Activated T-helper 2 cell treated with anti-CD3 and anti-CD28 coated beads, Interferon-gamma antibody, Interleukin-2, Interleukin-4, amounts not matched to agents 10 μg/mL and 5 μg/mL and 100 μg/mL, durations not matched to agents 14 hours and 24 hours and 36 hours (primary cell): Measurements from ENCODE around the gene CCL1. TPM values are rescaled to one million over a fixed set of nuclear protein-coding genes. Genes with fewer than 3 reads are reported as not detected.
"Not testable (repeated sequence)": the region's sequence is repeated elsewhere in the genome, so short reads cannot be mapped to it uniquely, and the experiment has no call there.

Experiments
- DNase-seq: peaks from one replicate; pipeline ENCODE4 v3.0.0; 2021; ENCODE audit warnings: low spot score
- H3K27ac Mint-ChIP-seq: one replicate; pipeline ENCODE4 v1.8.0; 2021; ENCODE audit warnings: mixed read lengths
- H3K27me3 Mint-ChIP-seq: one replicate; pipeline ENCODE4 v1.8.0; 2021; ENCODE audit warnings: low read depth, mixed read lengths
- H3K36me3 Mint-ChIP-seq: one replicate; pipeline ENCODE4 v1.8.0; 2021; ENCODE audit warnings: low read depth, mixed read lengths
- H3K4me1 Mint-ChIP-seq: one replicate; pipeline ENCODE4 v1.8.0; 2021; ENCODE audit warnings: low read depth, mixed read lengths
- H3K4me3 Mint-ChIP-seq: one replicate; pipeline ENCODE4 v1.8.0; 2021; ENCODE audit warnings: low read depth, mild to moderate bottlenecking, moderate library complexity, mixed read lengths
- H3K9me3 Mint-ChIP-seq: one replicate; pipeline ENCODE4 v1.8.0; 2021; ENCODE audit warnings: mixed read lengths
- intact Hi-C: fragments of 100-400 bp; cut with micrococcal nuclease; formaldehyde crosslinking; loops from one replicate; pipeline ENCODE4 v1.15.1; 2023
- total RNA-seq: library from RNA; stranded (reverse); gene quantifications from 2 replicates; pipeline ENCODE4 v1.2.3, GENCODE V29; 2022

CCL1 gene
- total RNA-seq, 1 donor from 2014 or later = 88.1 TPM

- Mint-ChIP-seq H3K4me1 (no peaks in the 10 kb centered on the region), H3K9me3 (no peaks in the 10 kb centered on the region), H3K36me3 (no peaks in the 10 kb centered on the region), H3K4me3 (no peak overlapping the region), H3K27ac (no peak overlapping the region), H3K27me3 (peaks cover 46% of the 10 kb centered on the region)
- intact Hi-C loops = no loop called here
- DNase-seq = no peak
These were observed 21.1 kb downstream of the CCL1 start for GRCh38 chr17:34341916-34342315.

- Mint-ChIP-seq H3K27ac (no peak overlapping the region), H3K9me3 (no peaks in the 10 kb centered on the region), H3K4me3 (no peak overlapping the region), H3K27me3 (peaks cover 54% of the 10 kb centered on the region), H3K4me1 (no peaks in the 10 kb centered on the region), H3K36me3 (no peaks in the 10 kb centered on the region)
- intact Hi-C loops = no loop called here
- DNase-seq = no peak
These were observed 23.8 kb downstream of the CCL1 start for GRCh38 chr17:34339138-34339770.

GRCh38 chr17:34337701-34338100, 25.3 kb downstream of the CCL1 start:
- H3K4me3 Mint-ChIP-seq = no peak overlapping the region
- peaks cover 47% of the 10 kb centered on the region for H3K27me3 Mint-ChIP-seq
- intact Hi-C loops = no loop called here
- no peak for DNase-seq
- no peaks in the 10 kb centered on the region for H3K4me1 Mint-ChIP-seq
- no peak overlapping the region for H3K27ac Mint-ChIP-seq
- H3K36me3 Mint-ChIP-seq = no peaks in the 10 kb centered on the region
- H3K9me3 Mint-ChIP-seq = no peaks in the 10 kb centered on the region

- peaks cover 54% of the 10 kb centered on the region for H3K27me3 Mint-ChIP-seq
- H3K9me3 Mint-ChIP-seq, H3K27ac Mint-ChIP-seq, intact Hi-C loops, H3K4me3 Mint-ChIP-seq, H3K36me3 Mint-ChIP-seq, H3K4me1 Mint-ChIP-seq, DNase-seq: not testable (repeated sequence)
These were observed 35.5 kb downstream of the CCL1 start for GRCh38 chr17:34327580-34327979.

GRCh38 chr17:34321964-34322363, 41.1 kb downstream of the CCL1 start:
- peaks cover 33% of the 10 kb centered on the region for H3K27me3 Mint-ChIP-seq
- H3K9me3 Mint-ChIP-seq = no peaks in the 10 kb centered on the region
- intact Hi-C loops = no loop called here
- no peak for DNase-seq
- no peak overlapping the region for H3K4me3 Mint-ChIP-seq
- H3K4me1 Mint-ChIP-seq = no peaks in the 10 kb centered on the region
- H3K27ac Mint-ChIP-seq = no peak overlapping the region
- H3K36me3 Mint-ChIP-seq = no peaks in the 10 kb centered on the region

- DNase-seq = no peak
- H3K4me3 Mint-ChIP-seq = no peak within 1 kb of the TSS
These were observed 44.0 kb downstream of the CCL1 start, which contains the start of gene CCL8 for GRCh38 chr17:34319039-34319483. CCL8 (plus strand) TSS chr17:34319435; CDS start chr17:34319502, 67 bp downstream.

GRCh38 chr17:34318474-34318873, 44.6 kb downstream of the CCL1 start:
- no peak for DNase-seq
- H3K36me3 Mint-ChIP-seq = no peaks in the 10 kb centered on the region
- no peak overlapping the region for H3K4me3 Mint-ChIP-seq
- peaks cover 21% of the 10 kb centered on the region for H3K27me3 Mint-ChIP-seq
- no peaks in the 10 kb centered on the region for H3K9me3 Mint-ChIP-seq
- no peak overlapping the region for H3K27ac Mint-ChIP-seq
- intact Hi-C loops = no loop called here
- H3K4me1 Mint-ChIP-seq = no peaks in the 10 kb centered on the region

More at GRCh38 chr17:34319039-34319483, 44.0 kb downstream of the CCL1 start, which contains the start of gene CCL8:
- intact Hi-C loops = no loop called here
- Mint-ChIP-seq H3K9me3 (no peaks in the 10 kb centered on the region), H3K27me3 (peaks cover 24% of the 10 kb centered on the region), H3K27ac (no peak within 1 kb of the TSS), H3K4me1 (no peaks in the 10 kb centered on the region), H3K36me3 (no peaks in the 10 kb centered on the region)

- intact Hi-C loops = no loop called here
- H3K27ac Mint-ChIP-seq = no peak overlapping the region
- H3K36me3 Mint-ChIP-seq = no peaks in the 10 kb centered on the region
- H3K27me3 Mint-ChIP-seq = peaks cover 29% of the 10 kb centered on the region
- no peak for DNase-seq
- no peaks in the 10 kb centered on the region for H3K4me1 Mint-ChIP-seq
- H3K4me3 Mint-ChIP-seq = no peak overlapping the region
- no peaks in the 10 kb centered on the region for H3K9me3 Mint-ChIP-seq
These were observed 48.8 kb downstream of the CCL1 start for GRCh38 chr17:34314279-34314678.

- H3K27ac Mint-ChIP-seq = no peak overlapping the region
These were observed 49.9 kb downstream of the CCL1 start for GRCh38 chr17:34313164-34313563.

GRCh38 chr17:34312080-34312479, 51.0 kb downstream of the CCL1 start:
- H3K4me1 Mint-ChIP-seq = peaks cover 4% of the 10 kb centered on the region
- H3K27me3 Mint-ChIP-seq = peaks cover 31% of the 10 kb centered on the region
- H3K9me3 Mint-ChIP-seq = no peaks in the 10 kb centered on the region
- intact Hi-C loops = no loop called here
- H3K36me3 Mint-ChIP-seq = no peaks in the 10 kb centered on the region
- no peak overlapping the region for H3K4me3 Mint-ChIP-seq
- DNase-seq = no peak
- H3K27ac Mint-ChIP-seq = no peak overlapping the region

More at GRCh38 chr17:34313164-34313563, 49.9 kb downstream of the CCL1 start:
- no peaks in the 10 kb centered on the region for H3K9me3 Mint-ChIP-seq
- no peaks in the 10 kb centered on the region for H3K4me1 Mint-ChIP-seq
- H3K27me3 Mint-ChIP-seq = peaks cover 33% of the 10 kb centered on the region
- H3K4me3 Mint-ChIP-seq = no peak overlapping the region
- no peaks in the 10 kb centered on the region for H3K36me3 Mint-ChIP-seq
- intact Hi-C loops = no loop called here
- DNase-seq = no peak

GRCh38 chr17:34311291-34311690, 51.7 kb downstream of the CCL1 start:
- Mint-ChIP-seq H3K27me3 (peaks cover 29% of the 10 kb centered on the region), H3K36me3 (no peaks in the 10 kb centered on the region), H3K4me3 (no peak overlapping the region), H3K4me1 (peaks cover 8% of the 10 kb centered on the region), H3K27ac (no peak overlapping the region), H3K9me3 (no peaks in the 10 kb centered on the region)
- no peak for DNase-seq
- intact Hi-C loops = no loop called here
